GM20431 (cell line): ENCODE data around the gene C6orf132.
"Not testable (repeated sequence)": the region's sequence is repeated elsewhere in the genome, so short reads cannot be mapped to it uniquely, and the experiment has no call there.

Source experiments
- in situ Hi-C: fragments of 300-500 bp; cut with MseI, MboI; formaldehyde crosslinking; loops from one replicate; pipeline ENCODE4 v1.15.0; 2020; ENCODE audit warnings: low sequenced_read_pairs; ENCODE audit not compliant: unreplicated experiment

C6orf132 gene

DNA sequence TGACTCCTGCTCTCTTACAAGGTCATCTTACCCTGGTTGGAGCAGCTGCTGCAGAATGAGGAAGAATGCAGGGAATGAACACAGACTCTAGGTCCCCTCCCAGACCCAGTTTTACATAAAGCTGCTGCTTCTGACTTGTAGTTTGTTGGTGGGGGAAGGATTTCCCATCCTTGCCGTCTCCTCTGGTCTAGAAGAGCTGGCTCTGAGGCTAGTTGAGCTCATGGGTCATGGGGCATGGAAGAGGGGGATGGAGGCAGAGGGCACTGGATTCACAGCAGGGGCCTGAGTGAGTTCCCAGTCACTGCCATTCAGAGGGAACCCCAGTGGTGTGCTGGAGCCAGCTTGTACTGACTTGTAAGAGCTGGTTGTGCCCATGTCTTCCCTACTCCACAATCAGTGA lies 21.6 kb upstream of the C6orf132 start:
- in situ Hi-C loops: no loop called here

DNA sequence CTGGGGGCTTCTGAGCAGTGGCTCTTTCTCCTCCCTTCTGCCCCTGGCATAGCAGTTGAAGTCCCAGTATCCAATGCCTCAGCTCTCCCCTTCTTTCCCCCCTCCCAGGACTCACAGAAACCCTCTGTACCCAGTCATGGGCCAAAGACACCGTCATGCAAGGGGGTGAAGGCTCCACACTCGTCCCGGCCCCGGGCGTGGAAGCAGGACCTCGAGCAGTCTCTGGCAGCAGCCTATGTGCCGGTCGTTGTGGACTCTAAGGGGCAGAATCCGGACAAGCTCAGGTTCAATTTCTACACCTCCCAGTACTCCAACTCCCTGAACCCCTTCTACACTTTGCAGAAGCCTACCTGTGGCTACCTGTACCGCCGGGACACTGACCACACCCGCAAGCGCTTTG lies 20.4 kb upstream of the C6orf132 start:
- in situ Hi-C loops: no loop called here

DNA sequence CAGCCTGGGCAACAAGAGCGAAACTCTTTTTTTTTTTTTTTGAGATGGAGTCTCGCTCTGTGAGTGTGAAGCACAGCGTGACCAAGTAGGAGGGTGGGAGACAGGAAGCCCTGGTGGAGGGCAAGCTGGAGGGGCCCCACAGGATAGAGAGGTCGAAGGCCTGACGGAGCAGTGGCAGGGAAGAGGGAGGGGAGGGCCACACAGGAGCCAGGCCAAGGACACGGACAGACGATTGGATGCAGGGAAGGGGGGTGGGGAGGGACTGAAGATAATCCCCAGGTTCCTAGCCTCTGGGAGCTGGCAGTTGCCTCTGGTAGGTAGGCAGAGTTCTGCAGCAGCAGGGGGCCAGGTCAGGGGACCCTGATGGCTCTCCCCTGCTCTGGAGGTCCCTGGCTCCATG lies 20.0 kb upstream of the C6orf132 start:
- in situ Hi-C loops: no loop called here

DNA sequence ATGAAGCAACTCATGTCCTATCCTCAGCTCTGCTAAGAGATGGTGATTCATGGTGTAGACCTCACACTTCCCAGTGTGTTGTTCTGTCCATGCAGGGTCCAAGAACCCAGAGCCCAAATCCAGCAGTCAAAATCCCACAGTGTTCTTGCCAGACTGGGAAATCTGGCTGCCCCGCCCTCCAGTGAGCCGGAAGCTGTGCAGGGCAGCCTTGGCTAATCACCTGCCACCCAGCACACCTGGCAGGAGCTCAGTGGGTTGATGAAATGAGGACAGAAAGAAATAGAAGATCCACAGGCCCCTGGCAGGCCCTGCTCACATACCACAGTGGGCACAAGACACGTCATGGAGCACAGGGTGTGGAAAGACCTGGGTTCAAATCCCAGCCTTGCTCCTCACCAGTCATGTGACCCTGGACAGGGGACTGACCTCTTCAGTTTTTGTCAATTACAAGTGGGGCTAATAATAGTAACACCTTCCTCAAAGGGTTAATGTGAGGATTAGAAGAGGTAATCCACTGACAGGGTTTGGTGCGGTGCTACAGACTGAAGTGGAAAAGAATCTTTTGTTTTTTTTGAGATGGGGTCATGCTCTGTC lies 17.1 kb upstream of the C6orf132 start:
- in situ Hi-C loops: no loop called here

DNA sequence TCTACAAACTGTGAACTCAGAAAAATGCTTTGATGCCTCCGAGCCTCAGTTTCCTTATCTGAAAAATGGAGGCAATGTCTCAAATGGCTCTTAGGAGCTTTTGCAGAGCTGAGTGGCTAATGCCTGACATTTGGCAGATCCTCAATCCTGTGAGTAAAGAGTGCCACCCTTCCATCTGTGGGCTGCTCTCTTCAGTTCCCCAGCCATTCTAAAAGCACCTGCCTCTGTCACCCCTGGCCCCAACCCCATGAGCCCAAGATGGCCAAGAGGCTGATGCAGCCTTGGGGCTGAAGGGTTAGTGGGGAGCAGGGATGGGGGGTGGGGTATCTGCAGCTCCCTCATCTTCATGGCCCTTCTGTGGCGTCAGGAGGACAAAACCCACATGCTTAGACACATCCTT lies 16.2 kb upstream of the C6orf132 start:
- in situ Hi-C loops: no loop called here

DNA sequence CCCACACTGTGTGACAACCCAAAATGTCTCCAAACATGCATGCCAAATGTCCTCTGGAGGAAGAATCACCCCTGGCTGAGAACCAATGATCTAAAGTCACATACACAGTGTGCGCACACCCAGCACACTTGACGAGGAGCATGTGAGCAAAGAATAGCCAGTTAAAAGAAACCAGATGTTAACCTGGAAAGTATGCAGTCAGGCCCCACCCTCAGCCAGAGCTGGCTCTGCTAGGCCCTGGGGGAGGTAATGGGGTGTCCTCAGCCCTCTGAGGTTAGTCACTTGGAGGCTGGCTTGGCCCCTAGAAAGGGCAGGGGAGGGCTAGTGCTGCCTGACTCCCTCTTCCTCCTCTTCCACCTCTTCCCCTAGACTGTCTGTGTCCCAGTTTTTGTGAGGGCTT lies 15.6 kb upstream of the C6orf132 start:
- in situ Hi-C loops: no loop called here

DNA sequence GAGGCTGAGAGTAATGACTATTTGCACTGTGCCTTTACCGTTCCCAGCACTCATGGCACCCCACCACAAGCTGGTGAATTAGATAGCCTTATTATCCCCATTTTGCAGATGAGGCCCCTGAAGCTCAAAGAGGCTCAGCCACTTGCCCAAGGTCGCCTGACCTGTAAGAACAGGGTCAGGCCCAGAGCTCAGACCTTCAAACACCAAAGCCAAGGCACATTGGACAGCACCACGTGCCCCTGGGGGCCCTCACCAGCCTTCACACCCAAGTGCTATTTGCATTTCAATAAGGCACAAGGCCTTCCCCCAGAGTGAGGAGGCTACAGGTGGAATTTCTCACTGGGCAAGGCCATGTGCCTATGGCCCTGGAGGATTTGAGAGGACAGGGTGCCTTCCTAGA lies 14.2 kb upstream of the C6orf132 start:
- in situ Hi-C loops: no loop called here

DNA sequence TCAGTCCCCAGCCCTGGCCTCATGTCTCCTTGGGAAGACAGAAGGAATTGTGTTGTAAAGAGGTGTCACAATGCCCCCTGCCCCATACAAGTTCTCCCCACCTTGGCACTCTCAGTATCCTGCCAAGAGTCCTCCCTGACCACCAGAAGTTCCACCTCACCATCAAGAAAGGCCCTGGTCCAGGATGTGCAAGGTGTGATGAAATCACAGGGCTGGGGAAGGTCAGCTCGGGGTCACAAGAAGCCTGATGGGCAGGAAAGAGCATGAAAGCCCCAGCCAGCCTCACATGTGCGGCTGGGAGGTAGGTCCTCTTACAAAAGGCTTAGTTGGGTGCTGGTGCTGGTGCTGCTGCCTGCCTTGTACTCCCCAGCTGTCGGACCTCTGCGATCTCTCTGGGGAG lies 12.9 kb upstream of the C6orf132 start:
- in situ Hi-C loops: no loop called here

DNA sequence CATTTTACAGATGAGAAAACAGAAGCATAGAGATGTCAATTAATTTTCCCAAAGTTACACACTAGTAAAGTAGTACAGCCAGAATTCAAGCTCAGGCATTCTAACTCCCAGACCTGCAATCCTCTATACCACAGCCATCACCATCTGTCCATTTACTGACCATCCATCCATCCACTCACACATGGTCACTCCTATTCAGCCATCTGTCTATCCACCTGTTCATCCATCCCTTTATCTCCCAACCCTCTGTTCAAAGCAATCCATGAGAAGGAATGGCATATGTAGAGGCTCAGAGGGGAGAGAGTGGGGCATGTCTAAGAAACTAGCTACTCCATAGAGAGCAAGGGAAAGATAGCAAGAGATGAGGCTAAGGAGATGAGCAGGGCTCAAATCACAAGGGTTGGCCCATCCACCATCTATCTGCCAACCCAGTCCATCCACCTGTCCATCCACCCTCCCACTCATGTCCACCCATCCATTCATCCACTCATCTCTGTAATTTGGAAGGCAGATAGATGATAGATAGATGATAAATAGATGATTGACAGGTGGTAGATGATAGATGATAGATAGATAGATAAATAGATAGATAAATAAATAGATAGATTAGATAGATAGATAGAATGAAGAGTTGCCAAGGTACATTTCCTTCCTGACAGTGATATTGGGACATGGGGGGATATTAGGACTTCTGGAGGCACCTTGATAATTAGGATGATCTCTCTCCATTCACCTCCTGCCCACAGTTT lies 12.2 kb upstream of the C6orf132 start:
- in situ Hi-C loops: no loop called here

DNA sequence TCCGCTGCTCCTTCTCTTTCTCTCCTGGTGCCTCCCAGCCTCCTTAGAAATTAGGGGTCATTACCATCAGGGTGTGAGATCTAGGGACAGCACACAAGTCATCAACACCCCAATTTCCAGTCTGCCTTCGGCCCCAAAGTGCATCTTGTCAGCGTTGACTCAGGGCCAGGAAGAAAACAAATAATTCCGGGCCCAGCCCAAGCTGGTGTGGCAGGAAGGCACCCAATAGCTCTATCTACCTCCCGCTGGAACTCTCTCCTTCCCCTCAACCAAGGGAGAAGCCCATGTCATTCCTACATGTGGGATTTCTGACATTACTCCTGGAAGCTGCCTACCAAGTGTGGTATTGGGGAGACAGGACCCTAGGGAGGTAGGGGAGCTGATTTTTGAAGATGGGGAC lies 11.5 kb upstream of the C6orf132 start:
- in situ Hi-C loops: no loop called here

DNA sequence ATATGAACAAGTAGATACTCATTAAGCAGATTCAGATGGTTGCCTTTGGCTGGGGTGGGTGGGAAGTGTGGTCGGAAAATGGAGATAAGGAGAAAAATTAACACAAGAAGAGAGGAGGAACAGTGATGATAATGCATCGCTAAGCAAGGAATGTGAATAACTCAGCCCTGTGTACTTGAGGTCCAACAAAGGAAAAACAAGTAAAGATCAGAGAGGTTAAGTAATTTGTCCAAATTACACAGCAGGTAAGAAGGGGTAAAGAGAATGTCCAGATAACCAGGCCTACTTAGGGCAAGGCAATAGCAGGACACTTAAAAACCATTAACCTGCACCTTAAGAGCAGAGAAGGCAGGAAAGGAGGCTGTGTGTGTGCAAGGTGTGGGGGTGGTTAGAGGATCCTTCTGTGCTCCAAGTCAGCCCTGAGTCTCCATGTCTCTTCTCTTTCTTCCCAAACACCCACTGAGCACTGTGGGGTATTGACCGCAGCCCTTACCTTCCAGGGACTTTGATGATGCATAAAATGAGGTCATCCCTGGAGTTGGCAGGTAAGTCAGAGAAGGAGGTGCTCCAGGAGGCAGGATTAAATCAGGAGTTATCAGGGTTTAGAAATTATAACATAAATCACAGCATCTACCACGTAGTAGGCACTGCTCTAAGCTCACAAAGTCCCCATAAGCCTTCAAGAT lies 10.3 kb upstream of the C6orf132 start:
- in situ Hi-C loops: not testable (repeated sequence)

DNA sequence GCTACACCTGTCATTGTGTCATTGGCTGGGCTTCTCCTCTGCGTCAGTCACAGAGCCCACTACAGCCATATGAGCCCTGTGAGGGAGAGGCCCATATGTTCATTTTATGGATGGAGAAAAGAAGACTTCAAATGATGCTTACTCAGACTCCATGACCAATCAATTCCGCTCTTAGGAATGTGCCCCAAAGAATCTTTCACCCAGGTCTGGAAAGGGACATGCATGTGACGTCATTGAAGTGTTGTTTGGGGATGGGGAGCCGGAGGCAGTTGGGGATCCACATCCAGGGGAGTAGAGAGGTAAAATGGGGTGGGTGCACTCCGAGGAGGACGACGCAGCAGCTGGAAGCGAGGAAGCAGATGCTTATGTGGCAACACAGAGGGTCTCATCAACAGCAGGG lies 9.6 kb upstream of the C6orf132 start:
- in situ Hi-C loops: no loop called here

DNA sequence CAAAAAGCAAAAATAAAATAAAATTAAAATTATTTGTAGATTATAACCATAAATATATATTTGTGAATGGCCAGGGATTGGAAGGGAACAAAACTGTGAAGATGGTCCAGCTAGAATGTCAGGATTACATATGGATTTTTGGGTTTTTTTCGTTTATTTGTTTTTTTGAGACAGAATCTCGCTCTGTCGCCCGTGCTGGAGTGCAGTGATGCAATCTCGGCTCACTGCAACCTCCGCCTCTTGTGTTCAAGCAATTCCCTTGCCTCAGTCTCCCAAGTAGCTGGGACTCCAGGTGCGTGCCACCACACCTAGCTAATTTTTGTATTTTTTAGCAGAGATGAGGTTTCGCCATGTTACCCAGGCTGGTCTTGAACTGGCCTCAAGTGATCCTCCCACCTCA lies 7.8 kb upstream of the C6orf132 start:
- in situ Hi-C loops: no loop called here

DNA sequence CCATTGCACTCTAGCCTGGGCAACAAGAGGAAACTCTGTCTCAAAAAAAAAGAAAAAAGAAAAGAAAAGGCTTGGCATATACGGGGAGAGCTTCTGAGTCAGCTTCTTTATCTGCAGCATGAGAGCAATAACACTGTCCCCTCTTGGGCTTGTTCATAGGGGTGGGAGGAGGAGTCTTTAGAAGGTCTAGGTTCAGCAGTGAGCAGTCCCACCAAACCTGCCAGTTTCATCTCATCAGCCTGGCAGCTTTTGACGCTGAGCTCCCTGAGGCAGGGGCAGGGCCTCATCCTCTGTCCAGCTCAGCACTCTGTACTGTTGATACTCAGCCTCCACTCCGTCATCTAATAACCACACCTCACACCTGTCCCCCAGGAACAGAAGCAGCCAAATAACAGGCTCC lies 5.6 kb upstream of the C6orf132 start:
- in situ Hi-C loops: no loop called here

DNA sequence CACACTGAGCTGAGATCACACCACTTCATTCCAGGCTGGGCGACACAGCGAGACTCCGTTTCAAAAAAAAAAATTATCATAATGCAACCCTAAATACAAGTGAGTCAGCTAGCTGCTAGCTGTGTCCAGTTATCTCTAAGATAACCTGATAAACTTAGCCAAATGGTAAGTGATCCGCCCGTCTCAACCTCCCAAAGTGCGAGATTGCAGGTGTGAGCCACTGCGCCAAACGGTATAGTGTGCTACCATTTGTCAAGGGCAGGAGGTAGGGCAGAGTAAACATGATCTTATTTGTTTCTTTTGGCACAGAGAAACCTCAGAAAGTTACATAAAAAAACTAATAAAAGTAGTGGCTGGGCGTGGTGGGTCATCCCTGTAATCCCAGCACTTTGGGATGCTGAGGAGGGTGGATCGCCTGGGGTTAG lies 4.7 kb upstream of the C6orf132 start:
- in situ Hi-C loops: no loop called here

DNA sequence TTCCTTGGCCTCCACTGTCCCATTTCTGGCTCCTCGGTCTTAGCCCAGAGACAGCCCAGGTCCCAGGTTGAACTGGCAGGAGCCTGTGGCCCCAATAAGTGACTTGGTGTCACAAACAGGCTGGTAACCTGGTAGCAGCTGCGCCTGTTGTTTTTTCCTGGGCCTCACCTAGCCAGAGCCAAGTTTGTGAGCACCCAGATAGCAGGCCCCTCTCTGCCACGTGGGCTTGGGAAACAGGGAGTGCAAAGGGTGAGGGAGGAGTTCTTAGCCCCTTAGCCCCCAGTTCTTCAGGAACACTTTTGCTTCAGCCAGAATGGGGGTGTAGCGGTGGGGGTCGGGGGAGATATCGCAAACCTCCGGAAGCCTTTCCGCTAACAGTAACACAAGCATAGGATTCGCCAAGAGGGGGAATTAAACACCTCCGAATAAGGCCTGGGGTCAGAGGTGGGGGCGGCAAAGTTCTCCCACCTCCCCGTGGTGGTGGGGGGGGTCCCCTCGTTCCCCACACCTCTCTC lies 760 bp downstream of the C6orf132 start:
- in situ Hi-C loops: no loop called here

DNA sequence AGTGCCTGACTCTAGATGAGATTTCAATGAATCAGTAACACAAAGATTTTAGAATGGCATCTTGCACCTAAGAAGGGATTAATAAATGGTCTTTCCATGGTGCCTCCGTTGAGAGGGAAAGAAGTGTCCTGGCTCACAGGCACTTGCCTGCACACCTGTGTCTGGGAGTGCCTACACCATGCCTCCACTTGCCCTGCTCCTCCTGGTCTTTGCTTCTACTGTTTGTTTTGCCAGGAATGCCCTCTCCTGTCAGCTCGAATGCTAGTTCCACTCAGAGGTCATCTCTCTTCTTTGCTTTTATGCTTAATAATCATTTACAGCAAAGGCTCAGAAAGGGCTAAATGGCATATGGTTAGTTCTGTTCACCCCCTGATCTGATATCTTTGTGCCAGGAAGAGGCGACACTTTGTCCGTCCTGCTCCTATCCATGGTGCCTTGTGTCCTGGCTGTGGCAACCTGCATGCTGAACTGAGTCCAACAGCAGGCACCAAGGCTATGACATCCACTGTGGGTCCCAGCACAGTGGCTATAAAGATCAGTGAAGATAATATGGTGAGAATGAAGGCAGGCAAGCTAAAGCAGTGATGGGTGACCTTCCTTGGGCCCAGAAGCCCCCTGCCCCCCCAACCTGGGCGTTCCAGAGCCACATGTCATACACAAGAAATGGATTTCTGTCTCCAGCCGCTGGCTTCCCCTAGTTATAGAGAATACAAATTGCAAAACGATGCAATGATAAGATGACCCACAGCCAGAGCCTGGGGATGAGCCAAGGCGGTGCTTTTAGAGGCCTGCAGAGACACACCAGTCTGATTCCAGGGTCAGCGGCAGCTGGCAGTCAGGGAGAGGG lies 1.4 kb downstream of the C6orf132 start:
- in situ Hi-C loops: no loop called here

DNA sequence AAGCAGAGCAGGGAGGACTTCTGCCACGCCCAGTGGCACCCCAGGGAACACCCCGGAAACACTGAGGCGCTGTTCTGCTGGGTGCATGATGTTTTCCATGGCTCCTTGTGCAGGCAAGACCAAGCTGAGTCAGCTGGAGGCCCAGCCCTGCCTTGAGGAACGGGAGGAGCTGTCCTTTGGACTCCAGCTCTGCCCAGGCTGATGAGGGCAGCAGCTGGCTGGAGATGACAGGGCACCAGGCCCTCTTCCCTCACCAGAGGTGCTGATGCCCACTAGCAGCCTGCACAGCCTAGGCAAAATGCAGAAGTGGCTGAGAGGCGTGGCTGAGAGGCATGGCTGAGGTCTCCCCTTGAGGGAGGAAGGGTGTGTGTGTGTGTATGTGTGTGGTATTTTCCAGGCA lies 2.4 kb downstream of the C6orf132 start:
- in situ Hi-C loops: no loop called here

DNA sequence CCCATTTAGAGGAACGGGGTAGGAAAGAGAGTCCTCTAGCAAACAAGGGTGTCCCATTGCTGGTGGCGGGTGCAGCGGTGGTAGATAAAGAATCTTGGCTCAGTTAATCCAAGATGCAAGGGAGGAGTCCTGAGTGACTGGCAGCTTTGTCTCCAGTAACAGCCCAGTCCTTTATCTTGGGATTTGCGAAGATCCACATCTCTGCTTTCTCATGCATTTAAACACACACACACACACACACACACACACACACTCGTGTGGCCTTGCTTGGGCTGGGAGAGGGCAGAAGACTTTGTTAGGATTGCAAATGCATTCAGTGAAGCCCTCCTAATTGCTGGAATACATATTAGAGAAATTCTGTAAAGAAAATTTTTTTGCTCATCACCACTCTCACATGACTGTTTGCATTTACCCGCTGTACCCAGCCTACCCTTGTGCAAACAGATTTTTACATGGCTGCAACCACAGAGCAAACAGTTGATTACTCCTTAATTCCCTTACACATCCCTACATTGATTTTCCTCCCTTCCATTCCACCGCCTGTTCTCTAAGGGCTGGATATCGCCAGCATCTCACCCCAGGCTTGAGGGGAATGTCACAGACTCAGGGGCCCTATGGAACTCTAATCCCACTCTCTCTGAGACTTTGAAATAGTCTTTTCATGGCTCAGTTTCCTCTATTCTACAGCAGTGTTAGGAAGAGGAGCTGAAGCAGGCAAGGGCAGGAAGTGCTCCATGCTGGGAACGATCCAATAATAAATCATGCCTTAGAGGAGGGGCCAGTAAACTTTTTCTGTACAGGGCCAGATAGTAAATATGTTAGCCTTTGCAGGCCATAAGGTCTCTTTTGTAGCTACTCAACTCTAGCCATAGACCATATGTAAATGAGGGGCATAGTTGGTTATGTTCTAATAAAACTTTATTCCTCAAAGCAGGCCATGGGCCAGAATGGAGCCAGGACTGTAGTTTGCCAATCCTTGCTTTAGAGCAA lies 3.5 kb downstream of the C6orf132 start:
- in situ Hi-C loops: no loop called here
